ENCODE data around the gene SRBD1.

The SRBD1 gene

GRCh38 chr2:45404807-45405297, 206.2 kb downstream of the SRBD1 start:
- DNase-seq, result no peak

- DNase-seq, result no peak
Measured at GRCh38 chr2:45403036-45403435, 208.0 kb downstream of the SRBD1 start.

- DNase-seq, result no peak
Measured at GRCh38 chr2:45401431-45401922, 209.6 kb downstream of the SRBD1 start.

GRCh38 chr2:45399040-45399784, 211.9 kb downstream of the SRBD1 start:
- DNase-seq, result no peak

GRCh38 chr2:45397292-45397691, 213.8 kb downstream of the SRBD1 start:
- no peak for DNase-seq

- peak in 1 of 3 experiments; percentile 28 for DNase-seq
Measured at GRCh38 chr2:45396671-45397070, 214.4 kb downstream of the SRBD1 start.

GRCh38 chr2:45394842-45395241, 216.2 kb downstream of the SRBD1 start:
- DNase-seq, result no peak

GRCh38 chr2:45394216-45394615, 216.9 kb downstream of the SRBD1 start:
- peak in 1 of 3 experiments; percentile 30 for DNase-seq

GRCh38 chr2:45391866-45392265, 219.2 kb downstream of the SRBD1 start:
- no peak for DNase-seq

GRCh38 chr2:45390861-45391260, 220.2 kb downstream of the SRBD1 start:
- DNase-seq, result no peak

GRCh38 chr2:45390441-45390840, 220.6 kb downstream of the SRBD1 start:
- no peak for DNase-seq

GRCh38 chr2:45388541-45389100, 222.4 kb downstream of the SRBD1 start:
- DNase-seq, result no peak

- no peak for DNase-seq
Measured at GRCh38 chr2:45382744-45383143, 228.3 kb downstream of the SRBD1 start.

- no peak for DNase-seq
Measured at GRCh38 chr2:45380131-45380836, 230.8 kb downstream of the SRBD1 start.

- no peak for DNase-seq
Measured at GRCh38 chr2:45379399-45380087, 231.5 kb downstream of the SRBD1 start.

GRCh38 chr2:45373534-45373933, 237.5 kb downstream of the SRBD1 start:
- no peak for DNase-seq

GRCh38 chr2:45370369-45370768, 240.7 kb downstream of the SRBD1 start:
- no peak for DNase-seq

GRCh38 chr2:45368792-45369191, 242.3 kb downstream of the SRBD1 start:
- no peak for DNase-seq

GRCh38 chr2:45361666-45362065, 249.4 kb downstream of the SRBD1 start:
- no peak for DNase-seq

GRCh38 chr2:45354776-45355175, 256.3 kb downstream of the SRBD1 start:
- no peak for DNase-seq

GRCh38 chr2:45353879-45354278, 257.2 kb downstream of the SRBD1 start:
- no peak for DNase-seq

- peak in 2 of 3 experiments; percentile 40 to 74 for DNase-seq
Measured at GRCh38 chr2:45352506-45352905, 258.6 kb downstream of the SRBD1 start.
